Measurements from ENCODE around the gene RPTOR. TPM values are rescaled to one million over a fixed set of nuclear protein-coding genes. Genes with fewer than 3 reads are reported as not detected.

RPTOR gene
- total and polyA plus RNA-seq, 2 experiments from 2014 or later: 6.6 to 16.1 TPM

GRCh38 chr17:80886641-80887573, 342.3 kb downstream of the RPTOR start:
- H3K79me2 ChIP-seq (ENCODE audit: insufficient read depth): no peaks in the 10 kb centered on the region; the same call in 1 of the 2 replicates
- no peak overlapping the region for H3K9ac ChIP-seq
- H3K27ac ChIP-seq: no peak overlapping the region
- no peak for DNase-seq
- TF ChIP-seq EZH2phosphoT487 (IDR thresholded peaks at IDR 0.05; ENCODE audit: insufficient read depth, low read depth): no peak
- TF ChIP-seq EZH2 (IDR thresholded peaks at IDR 0.05; ENCODE audit: insufficient read depth, poor library complexity, severe bottlenecking): no peak
- H3K27me3 ChIP-seq (replicated peaks; ENCODE audit: insufficient read depth): no peaks in the 10 kb centered on the region
- no peaks in the 10 kb centered on the region for H3K36me3 ChIP-seq (ENCODE audit: low read depth)
- H3K9me3 ChIP-seq (ENCODE audit: low read depth): no peaks in the 10 kb centered on the region
- no peak overlapping the region for H2AFZ ChIP-seq
- in situ Hi-C loops (cut with MboI): no loop called here
- WGBS, 2 experiments (ENCODE audit: low coverage in 1 of 2, low lambda C conversion rate in 2 of 2, missing lambda C conversion rate in 2 of 2): 96% methylated on average over 36 to 42 of the region's 42 CpGs
- H3K4me2 ChIP-seq (ENCODE audit: unreplicated experiment): no peak overlapping the region
- no peaks in the 10 kb centered on the region for H3K9me2 ChIP-seq (ENCODE audit: insufficient read depth)
- peaks cover 12% of the 10 kb centered on the region for H3K4me1 ChIP-seq (ENCODE audit: insufficient read depth)
- peaks cover 17% of the 10 kb centered on the region for H3F3A ChIP-seq (ENCODE audit: insufficient read depth)
- H3K4me3 ChIP-seq: no peak overlapping the region
- no peaks in the 10 kb centered on the region for H4K20me1 ChIP-seq (ENCODE audit: insufficient read depth)

- Histone ChIP-seq H3K36me3 (ENCODE audit: low read depth) (no peaks in the 10 kb centered on the region), H3K4me3 (no peak overlapping the region), H3K27ac (no peak overlapping the region), H3K27me3 (replicated peaks; ENCODE audit: insufficient read depth) (no peaks in the 10 kb centered on the region), H2AFZ (no peak overlapping the region), H3K9me3 (ENCODE audit: low read depth) (no peaks in the 10 kb centered on the region), H3K4me2 (ENCODE audit: unreplicated experiment) (no peak overlapping the region), H3K9ac (no peak overlapping the region), H3F3A (ENCODE audit: insufficient read depth) (peaks cover 22% of the 10 kb centered on the region), H3K4me1 (ENCODE audit: insufficient read depth) (peaks cover 17% of the 10 kb centered on the region), H3K79me2 (ENCODE audit: insufficient read depth) (no peaks in the 10 kb centered on the region; the same call in 1 of the 2 replicates), H4K20me1 (ENCODE audit: insufficient read depth) (no peaks in the 10 kb centered on the region), H3K9me2 (ENCODE audit: insufficient read depth) (no peaks in the 10 kb centered on the region)
- DNase-seq: no peak
- in situ Hi-C loops (cut with MboI): no loop called here
- WGBS, 2 experiments (ENCODE audit: low coverage in 1 of 2, low lambda C conversion rate in 2 of 2, missing lambda C conversion rate in 2 of 2): 87 to 88% methylated on average over 10 of the region's 10 CpGs
- TF ChIP-seq EZH2 (IDR thresholded peaks at IDR 0.05; ENCODE audit: insufficient read depth, poor library complexity, severe bottlenecking) (no peak), EZH2phosphoT487 (IDR thresholded peaks at IDR 0.05; ENCODE audit: insufficient read depth, low read depth) (no peak)
Measured at GRCh38 chr17:80887639-80888175, 343.1 kb downstream of the RPTOR start.

DNA sequence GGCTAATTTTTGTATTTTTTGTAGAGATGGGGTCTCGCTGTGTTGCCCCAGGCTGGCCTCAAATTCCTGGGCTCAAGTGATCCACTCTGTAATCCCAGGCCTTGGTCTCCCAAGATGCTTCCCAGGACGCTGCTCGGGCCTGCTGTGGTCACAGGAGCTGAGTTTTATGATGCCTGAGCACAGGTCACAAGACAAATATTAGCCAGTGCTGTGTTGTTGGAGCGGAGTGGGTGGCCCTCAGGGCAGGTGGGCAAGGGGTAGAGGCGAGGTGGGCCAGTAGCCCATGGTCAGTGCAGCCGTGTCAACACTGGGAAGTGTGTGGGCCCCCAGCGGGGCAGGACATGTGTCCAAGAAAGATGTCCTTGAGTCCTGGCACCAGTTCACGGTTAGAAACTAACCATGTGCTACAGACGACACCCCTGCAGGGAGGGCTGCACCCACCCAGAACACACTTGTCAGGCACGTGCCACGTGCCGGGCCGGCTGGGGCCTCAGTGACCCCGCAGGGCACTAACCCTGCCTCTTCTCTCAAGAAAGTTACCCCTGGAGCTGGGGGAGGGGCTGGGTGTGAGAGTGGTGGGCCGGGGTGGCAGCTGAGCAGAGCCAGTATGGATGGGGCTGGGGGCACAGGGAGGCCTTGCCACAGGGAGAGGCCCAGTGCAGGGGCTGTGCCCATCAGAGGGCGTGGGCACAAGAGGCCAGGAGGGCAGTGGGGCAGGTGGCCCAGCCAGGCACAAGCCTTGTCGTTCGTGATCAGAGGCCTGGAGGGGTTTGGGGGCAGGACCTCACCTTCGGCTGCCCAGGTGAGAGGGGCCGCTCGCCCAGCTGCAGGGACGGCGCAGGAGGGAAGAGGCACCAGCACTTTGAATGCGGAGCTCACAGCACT, 343.9 kb downstream of the RPTOR start:
- H3K9me2 ChIP-seq (ENCODE audit: insufficient read depth): no peaks in the 10 kb centered on the region
- H3K79me2 ChIP-seq (ENCODE audit: insufficient read depth): no peaks in the 10 kb centered on the region; the same call in 1 of the 2 replicates
- H3K27me3 ChIP-seq (replicated peaks; ENCODE audit: insufficient read depth): no peaks in the 10 kb centered on the region
- DNase-seq: no peak
- no peak overlapping the region for H3K27ac ChIP-seq
- TF ChIP-seq EZH2phosphoT487 (IDR thresholded peaks at IDR 0.05; ENCODE audit: insufficient read depth, low read depth) (no peak), EZH2 (IDR thresholded peaks at IDR 0.05; ENCODE audit: insufficient read depth, poor library complexity, severe bottlenecking) (no peak)
- WGBS, 2 experiments (ENCODE audit: low coverage in 1 of 2, low lambda C conversion rate in 2 of 2, missing lambda C conversion rate in 2 of 2): 95 to 96% methylated on average over 22 to 24 of the region's 24 CpGs
- H3K36me3 ChIP-seq (ENCODE audit: low read depth): no peaks in the 10 kb centered on the region
- H3F3A ChIP-seq (ENCODE audit: insufficient read depth): peaks cover 25% of the 10 kb centered on the region
- peaks cover 21% of the 10 kb centered on the region for H3K4me1 ChIP-seq (ENCODE audit: insufficient read depth)
- no peak overlapping the region for H3K9ac ChIP-seq
- H4K20me1 ChIP-seq (ENCODE audit: insufficient read depth): no peaks in the 10 kb centered on the region
- no peak overlapping the region for H3K4me2 ChIP-seq (ENCODE audit: unreplicated experiment)
- H3K4me3 ChIP-seq: no peak overlapping the region
- no peaks in the 10 kb centered on the region for H3K9me3 ChIP-seq (ENCODE audit: low read depth)
- no peak overlapping the region for H2AFZ ChIP-seq
- in situ Hi-C loops (cut with MboI): no loop called here
